ENCODE data around the gene C1QTNF9B. TPM values are rescaled to one million over a fixed set of nuclear protein-coding genes. Genes with fewer than 3 reads are reported as not detected.

C1QTNF9B gene
- total RNA-seq, 2 donors from 2014 or later, result 2.4 TPM; not detected in 1

GRCh38 chr13:23867027-23867491, 30.2 kb downstream of the C1QTNF9B start:
- intact Hi-C loops (cut with DNase I), result no loop called here
- no peak overlapping the region for H3K4me3 ChIP-seq
- H3K27me3 ChIP-seq (replicated peaks; ENCODE audit: insufficient read depth), result no peaks in the 10 kb centered on the region
- peaks cover 0 to 2% of the 10 kb centered on the region in 2 donors for H3K36me3 ChIP-seq
- WGBS, result 81% methylated on average over 8 of the region's 8 CpGs
- TF ChIP-seq POLR2AphosphoS5 (IDR thresholded peaks at IDR 0.05) (no peak), CTCF (IDR thresholded peaks at IDR 0.05) (no peak), POLR2A (IDR thresholded peaks at IDR 0.05) (no peak)
- H3K9me3 ChIP-seq, result no peaks in the 10 kb centered on the region
- no peak overlapping the region for H3K27ac ChIP-seq
- peaks cover 6% of the 10 kb centered on the region for H3K4me1 ChIP-seq (replicated peaks)
- no peak for DNase-seq (ENCODE audit: low spot score)

- no peak overlapping the region for H3K4me3 ChIP-seq
- H3K27me3 ChIP-seq (replicated peaks; ENCODE audit: insufficient read depth), result no peaks in the 10 kb centered on the region
- H3K9me3 ChIP-seq, result no peaks in the 10 kb centered on the region
- H3K36me3 ChIP-seq, result peaks cover 0 to 2% of the 10 kb centered on the region in 2 donors
- TF ChIP-seq CTCF (IDR thresholded peaks at IDR 0.05) (no peak), POLR2AphosphoS5 (IDR thresholded peaks at IDR 0.05) (no peak), POLR2A (IDR thresholded peaks at IDR 0.05) (no peak)
- intact Hi-C loops (cut with DNase I), result no loop called here
- no peak for DNase-seq (ENCODE audit: low spot score)
- peaks cover 6% of the 10 kb centered on the region for H3K4me1 ChIP-seq (replicated peaks)
- WGBS, result 90% methylated on average over 9 of the region's 9 CpGs
- no peak overlapping the region for H3K27ac ChIP-seq
Observed at GRCh38 chr13:23866420-23867026, 30.8 kb downstream of the C1QTNF9B start.

- Histone ChIP-seq H3K4me3 (no peak overlapping the region), H3K27me3 (replicated peaks; ENCODE audit: insufficient read depth) (no peaks in the 10 kb centered on the region), H3K4me1 (replicated peaks) (peaks cover 4% of the 10 kb centered on the region), H3K36me3 (peaks cover 0 to 2% of the 10 kb centered on the region in 2 donors), H3K9me3 (no peaks in the 10 kb centered on the region), H3K27ac (no peak overlapping the region)
- TF ChIP-seq POLR2A (IDR thresholded peaks at IDR 0.05), result no peak
- TF ChIP-seq CTCF (IDR thresholded peaks at IDR 0.05), result no peak
- no peak for TF ChIP-seq POLR2AphosphoS5 (IDR thresholded peaks at IDR 0.05)
- intact Hi-C loops (cut with DNase I), result no loop called here
- DNase-seq (ENCODE audit: low spot score), result no peak
- 92% methylated on average over 7 of the region's 7 CpGs for WGBS
Observed at GRCh38 chr13:23865906-23866305, 31.4 kb downstream of the C1QTNF9B start.

- H3K27me3 ChIP-seq (replicated peaks; ENCODE audit: insufficient read depth), result no peaks in the 10 kb centered on the region
- no peak overlapping the region for H3K4me3 ChIP-seq
- intact Hi-C loops (cut with DNase I), result no loop called here
- no peak for DNase-seq (ENCODE audit: low spot score)
- TF ChIP-seq CTCF (IDR thresholded peaks at IDR 0.05), result no peak
- no peak for TF ChIP-seq POLR2AphosphoS5 (IDR thresholded peaks at IDR 0.05)
- whole genome bisulfite sequencing, result 50% methylated on average over 1 of the region's 1 CpG
- H3K4me1 ChIP-seq (replicated peaks), result peaks cover 4% of the 10 kb centered on the region
- H3K9me3 ChIP-seq, result no peaks in the 10 kb centered on the region
- H3K36me3 ChIP-seq, result peaks cover 0 to 2% of the 10 kb centered on the region in 2 donors
- H3K27ac ChIP-seq, result peak overlapping the region in 1 of 2 donors; percentile 22
Observed at GRCh38 chr13:23865026-23865425, 32.3 kb downstream of the C1QTNF9B start.

GRCh38 chr13:23861310-23861709, 36.0 kb downstream of the C1QTNF9B start:
- no peaks in the 10 kb centered on the region for H3K27me3 ChIP-seq (replicated peaks; ENCODE audit: insufficient read depth)
- TF ChIP-seq POLR2AphosphoS5 (IDR thresholded peaks at IDR 0.05) (no peak), CTCF (IDR thresholded peaks at IDR 0.05) (no peak), POLR2A (IDR thresholded peaks at IDR 0.05) (no peak)
- no peaks in the 10 kb centered on the region for H3K36me3 ChIP-seq
- H3K4me1 ChIP-seq (replicated peaks), result no peaks in the 10 kb centered on the region
- WGBS, result 69% methylated on average over 2 of the region's 2 CpGs
- no peaks in the 10 kb centered on the region for H3K9me3 ChIP-seq
- intact Hi-C loops (cut with DNase I), result no loop called here
- DNase-seq (ENCODE audit: low spot score), result no peak
- H3K27ac ChIP-seq, result peak overlapping the region in 1 of 2 donors; percentile 75
- no peak overlapping the region for H3K4me3 ChIP-seq
